Left kidney (tissue), 8 donors: ENCODE data around the gene RBM5. TPM values are rescaled to one million over a fixed set of nuclear protein-coding genes. Genes with fewer than 3 reads are reported as not detected.
A peak's percentile ranks its signal among the peaks of the same experiment; 100 is the strongest.
"Not testable (repeated sequence)": the region's sequence is repeated elsewhere in the genome, so short reads cannot be mapped to it uniquely, and the experiment has no call there.

Source experiments
- DNase-seq: peaks from one replicate; pipeline ENCODE4 v3.0.0-alpha.2; 2013
- long read RNA-seq, 8 donors: transcript quantifications; one replicate each; lab custom pipeline, GENCODE V29; 2026
- polyA plus RNA-seq: library from polyadenylated mRNA; unstranded; fragments of 120-200 nt; gene quantifications from one replicate; pipeline ENCODE4 v1.2.1, GENCODE V29; 2013; ENCODE audit not compliant: insufficient read length

RBM5 gene
- 401 TPM for polyA plus RNA-seq
- long read RNA-seq, donor 1, transcript RBM5-214 (5 exons, 2,716 nt): major isoform, 10 of 75 reads
- long read RNA-seq, donor 1, partial matches to known transcripts: 52 of 75 reads
- long read RNA-seq, donor 1, other reads (novel, unspliced or antisense): 5 of 75 reads
- long read RNA-seq, donor 2, transcript RBM5-214 (5 exons, 2,716 nt): major isoform, 16 of 63 reads
- long read RNA-seq, donor 2, partial matches to known transcripts: 30 of 63 reads
- long read RNA-seq, donor 2, other reads (novel, unspliced or antisense): 5 of 63 reads
- long read RNA-seq, donor 3, transcript RBM5-214 (5 exons, 2,716 nt): major isoform, 14 of 40 reads
- long read RNA-seq, donor 3, partial matches to known transcripts: 21 of 40 reads
- long read RNA-seq, donor 3, other reads (novel, unspliced or antisense): 0 of 40 reads
- long read RNA-seq, donor 4, partial matches to known transcripts: 15 of 19 reads
- long read RNA-seq, donor 4, other reads (novel, unspliced or antisense): 0 of 19 reads
- long read RNA-seq, donor 5, transcript RBM5-214 (5 exons, 2,716 nt): major isoform, 17 of 68 reads
- long read RNA-seq, donor 5, transcript RBM5-201 (25 exons, 3,188 nt): minor isoform, 5 of 68 reads
- long read RNA-seq, donor 5, partial matches to known transcripts: 41 of 68 reads
- long read RNA-seq, donor 5, other reads (novel, unspliced or antisense): 0 of 68 reads
- long read RNA-seq, donor 6, transcript RBM5-214 (5 exons, 2,716 nt): major isoform, 10 of 51 reads
- long read RNA-seq, donor 6, partial matches to known transcripts: 35 of 51 reads
- long read RNA-seq, donor 6, other reads (novel, unspliced or antisense): 0 of 51 reads
- long read RNA-seq, donor 7, transcript RBM5-214 (5 exons, 2,716 nt): major isoform, 23 of 146 reads
- long read RNA-seq, donor 7, partial matches to known transcripts: 109 of 146 reads
- long read RNA-seq, donor 7, other reads (novel, unspliced or antisense): 5 of 146 reads
- long read RNA-seq, donor 8, transcript RBM5-214 (5 exons, 2,716 nt): major isoform, 10 of 40 reads
- long read RNA-seq, donor 8, partial matches to known transcripts: 23 of 40 reads
- long read RNA-seq, donor 8, other reads (novel, unspliced or antisense): 0 of 40 reads

DNA sequence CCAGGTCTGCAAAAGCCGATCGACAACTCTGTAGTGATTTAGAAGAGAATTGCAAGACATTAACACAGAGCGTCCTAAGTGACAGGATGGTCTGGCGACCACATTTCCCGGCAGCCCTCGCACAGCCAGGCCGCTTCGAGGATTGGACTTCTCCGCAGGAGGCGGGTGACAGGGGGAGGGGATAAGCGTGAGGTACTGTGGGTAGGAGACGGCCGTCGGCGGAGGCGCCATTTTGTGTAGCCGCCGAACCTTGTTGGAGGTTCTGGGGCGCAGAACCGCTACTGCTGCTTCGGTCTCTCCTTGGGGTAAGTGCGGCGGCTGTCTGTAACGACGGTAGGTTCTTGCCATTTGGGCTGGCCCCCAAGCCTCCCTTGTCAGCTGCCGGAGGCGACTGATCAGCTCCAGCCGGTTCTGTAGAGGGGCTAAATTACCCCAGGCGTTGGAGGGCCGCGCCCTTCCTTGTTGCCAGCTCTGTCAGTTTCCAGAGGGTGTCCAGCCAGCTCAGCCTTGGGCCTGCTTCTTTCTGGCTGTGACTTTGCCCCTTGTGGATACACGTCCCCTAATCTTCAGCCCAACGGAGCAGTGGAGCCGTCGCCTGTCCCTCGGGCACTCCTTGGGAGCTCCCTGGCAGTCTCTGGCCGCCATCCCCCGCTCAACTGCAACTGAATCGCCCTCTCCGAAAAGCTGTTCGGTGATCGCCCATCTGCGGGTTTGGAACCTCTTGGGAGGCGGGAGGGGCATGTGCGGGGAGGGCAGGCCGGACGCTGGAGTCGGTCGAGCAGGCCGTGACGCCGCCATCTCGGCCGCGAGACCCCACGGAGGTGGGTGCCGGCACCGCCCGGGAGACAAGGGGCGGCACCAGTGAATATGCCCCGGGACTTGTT, at the start of gene RBM5:
Gene RBM5, plus strand, starts transcription at position 195 of the 884 bp plus-strand sequence. CDS start 1,516 bp downstream, outside the sequence.
- DNase-seq: peak; percentile 88

DNA sequence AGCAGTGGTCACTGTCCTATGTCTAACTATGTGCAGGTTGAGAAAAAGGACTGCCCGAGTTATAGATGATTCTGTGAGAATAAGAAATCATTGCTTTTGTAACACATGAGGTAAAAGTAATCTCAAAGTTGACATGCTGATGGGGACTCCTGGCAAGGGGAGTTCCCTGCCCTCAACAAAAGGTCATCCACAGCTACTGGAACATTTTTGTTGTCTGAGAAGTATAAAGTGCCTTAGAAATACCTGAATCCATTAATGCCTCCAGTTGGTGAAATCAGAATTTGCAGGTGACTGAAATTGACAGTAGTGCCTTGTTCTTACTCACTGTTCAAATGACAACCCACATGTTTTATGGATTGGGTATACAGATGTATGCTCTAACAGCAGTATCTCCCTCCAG, 43.7 kb upstream of the RBM5 start:
- no peak for DNase-seq

DNA sequence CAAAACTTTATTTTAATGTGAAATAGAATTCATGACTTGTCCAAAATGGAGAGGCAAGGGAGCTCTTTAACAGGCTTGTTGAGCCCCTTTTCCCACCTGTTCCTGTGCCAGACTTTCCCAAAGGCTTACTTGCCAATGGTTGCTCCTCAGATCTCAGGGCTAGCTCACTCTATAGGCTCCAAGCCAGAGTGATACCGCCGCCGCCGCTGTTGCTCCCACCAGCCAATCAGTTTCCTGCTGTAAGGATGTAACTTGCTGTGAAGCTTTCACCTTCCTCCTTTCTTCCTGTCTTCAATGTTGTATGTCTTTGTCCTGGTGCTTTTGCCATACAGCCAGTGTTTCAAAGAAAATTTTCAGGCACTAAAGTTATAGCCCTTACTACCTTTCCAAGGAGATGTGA, 41.3 kb upstream of the RBM5 start:
- no peak for DNase-seq

DNA sequence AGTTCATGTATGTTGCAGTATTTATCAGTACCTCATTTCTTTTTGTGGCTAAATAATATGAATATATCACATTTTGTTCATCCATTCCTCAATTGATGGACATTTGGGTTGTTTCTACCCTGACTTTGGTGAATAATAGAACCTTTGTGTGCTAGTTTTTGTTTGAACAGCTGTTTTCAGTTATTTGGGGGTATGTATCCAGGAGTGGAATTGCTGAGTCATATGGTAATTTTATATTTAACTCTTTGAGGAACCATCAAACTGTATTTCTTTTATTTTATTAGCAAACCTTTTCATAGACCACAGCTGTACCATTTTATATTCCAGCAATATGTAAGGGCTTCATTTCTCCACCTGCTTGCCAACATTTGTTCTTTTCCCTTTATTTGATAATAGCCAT, 38.4 kb upstream of the RBM5 start:
- DNase-seq: no peak

DNA sequence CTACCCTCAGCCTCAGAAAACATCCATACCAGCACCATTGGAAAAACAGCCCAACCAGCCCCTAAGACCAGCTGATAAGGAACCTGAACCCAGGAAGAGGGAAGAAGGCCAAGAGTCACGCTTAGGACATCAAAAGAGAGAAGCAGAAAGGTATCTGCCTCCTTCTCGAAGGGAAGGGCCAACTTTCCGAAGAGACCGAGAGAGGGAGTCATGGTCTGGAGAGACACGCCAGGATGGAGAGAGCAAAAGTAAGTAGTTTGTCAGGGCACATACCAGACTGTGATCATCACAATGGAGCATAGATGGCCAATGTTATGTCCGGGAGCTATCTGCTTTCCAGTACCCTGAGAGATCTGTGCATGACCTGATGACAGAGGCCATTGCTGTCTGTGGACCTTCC, 31.0 kb upstream of the RBM5 start:
- no peak for DNase-seq

DNA sequence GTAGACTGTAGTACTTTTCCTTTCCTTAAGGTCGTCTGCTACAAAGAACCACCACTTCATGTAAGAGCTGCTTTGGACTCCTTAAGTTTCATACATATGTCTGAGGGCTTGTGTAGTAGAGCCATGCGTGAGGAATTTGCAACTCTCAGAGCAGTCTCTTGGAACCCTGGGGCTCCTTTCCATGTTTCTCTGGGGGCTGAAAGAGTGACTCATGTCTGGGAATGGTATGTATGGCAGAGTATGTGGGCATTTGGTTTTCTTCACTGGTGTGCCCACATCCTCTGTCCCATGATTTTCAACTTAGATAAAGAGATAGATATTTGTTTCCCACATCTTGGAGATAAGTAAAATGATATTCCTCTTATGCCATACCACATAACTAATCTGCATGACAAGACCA, 20.6 kb upstream of the RBM5 start:
- no peak for DNase-seq

DNA sequence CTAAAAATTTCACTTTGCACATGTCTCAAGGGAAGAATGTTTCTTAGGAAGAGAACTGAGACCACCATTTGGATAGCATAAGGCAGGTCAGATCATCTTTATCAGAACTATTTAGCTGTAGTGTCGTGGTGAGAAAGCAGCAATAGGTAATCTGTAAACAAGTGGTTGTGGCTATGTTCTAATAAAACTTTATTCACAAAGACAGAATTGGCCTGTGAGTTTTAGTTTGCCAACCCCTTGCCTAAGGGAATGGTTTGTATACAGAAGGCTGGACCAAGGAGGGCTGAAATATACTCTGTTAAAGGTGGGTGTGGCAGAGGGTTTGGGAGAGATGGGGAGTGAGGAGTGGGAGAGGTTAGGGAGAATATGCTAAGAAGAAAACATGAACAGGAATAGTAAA, 10.6 kb upstream of the RBM5 start:
- DNase-seq: no peak

DNA sequence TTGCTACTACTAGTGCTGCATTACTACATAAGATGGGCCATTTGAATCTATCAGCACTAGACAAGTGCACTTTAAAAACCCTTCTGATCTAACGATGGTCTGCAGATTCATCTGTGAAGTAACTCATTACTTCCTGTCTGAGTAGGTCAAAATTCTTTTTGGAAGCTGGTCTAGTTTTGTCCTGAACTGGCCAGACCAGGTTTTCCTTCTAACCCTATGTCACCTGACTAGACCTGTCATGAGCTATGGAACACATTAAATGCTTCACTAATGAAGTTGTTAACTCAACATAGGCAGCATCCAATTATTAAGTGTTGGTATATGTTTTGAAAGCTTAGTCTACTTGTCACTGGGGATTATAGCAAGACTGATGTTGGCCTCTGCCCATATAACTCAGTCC, 10.1 kb upstream of the RBM5 start:
- no peak for DNase-seq

DNA sequence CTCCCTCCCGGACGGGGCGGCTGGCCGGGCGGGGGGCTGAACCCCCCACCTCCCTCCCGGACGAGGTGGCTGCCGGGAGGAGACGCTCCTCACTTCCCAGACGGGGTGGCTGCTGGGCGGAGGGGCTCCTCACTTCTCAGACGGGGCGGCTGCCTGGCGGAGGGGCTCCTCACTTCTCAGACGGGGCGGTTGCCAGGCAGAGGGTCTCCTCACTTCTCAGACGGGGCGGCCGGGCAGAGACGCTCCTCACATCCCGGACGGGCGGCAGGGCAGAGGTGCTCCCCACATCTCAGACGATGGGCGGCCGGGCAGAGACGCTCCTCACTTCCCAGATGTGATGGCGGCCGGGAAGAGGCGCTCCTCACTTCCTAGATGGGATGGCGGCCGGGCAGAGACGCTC, 3.8 kb upstream of the RBM5 start:
- DNase-seq: not testable (repeated sequence)

DNA sequence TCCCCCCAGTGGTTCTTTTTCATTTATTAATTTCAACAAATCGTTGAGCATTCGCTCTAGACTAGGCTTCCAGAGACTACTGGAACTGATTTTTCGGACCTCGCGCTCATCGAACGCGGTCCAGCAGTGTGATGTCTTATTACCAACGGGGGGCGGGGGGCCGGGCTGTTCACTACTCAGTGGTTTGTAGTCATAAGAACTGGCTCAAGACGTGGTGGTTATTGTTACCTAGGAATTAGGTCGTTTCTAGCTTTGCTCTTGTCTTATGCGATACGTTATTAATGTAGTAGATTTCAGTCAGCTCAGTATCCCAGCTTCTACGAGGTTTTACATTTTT, 858 bp downstream of the RBM5 start:
- peak; percentile 22 for DNase-seq

DNA sequence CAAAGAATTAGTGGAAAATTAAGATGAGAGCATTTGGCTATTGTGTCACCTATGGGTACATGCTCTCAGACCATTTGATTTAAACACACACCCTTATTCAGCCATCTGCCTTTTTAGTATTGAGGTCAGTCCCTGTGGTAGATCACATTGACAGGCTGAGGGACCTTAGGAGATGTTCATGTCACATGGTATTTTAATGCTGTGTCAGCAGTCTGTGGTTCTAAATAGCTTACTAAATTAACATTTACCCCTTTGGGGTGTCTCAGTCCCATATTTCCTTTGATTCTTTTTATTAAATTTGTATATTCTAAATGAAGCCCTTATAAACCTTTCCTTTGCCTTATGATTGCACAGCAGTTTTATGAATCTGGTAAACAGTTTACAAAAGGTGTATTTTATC, 2.3 kb downstream of the RBM5 start:
- no peak for DNase-seq

DNA sequence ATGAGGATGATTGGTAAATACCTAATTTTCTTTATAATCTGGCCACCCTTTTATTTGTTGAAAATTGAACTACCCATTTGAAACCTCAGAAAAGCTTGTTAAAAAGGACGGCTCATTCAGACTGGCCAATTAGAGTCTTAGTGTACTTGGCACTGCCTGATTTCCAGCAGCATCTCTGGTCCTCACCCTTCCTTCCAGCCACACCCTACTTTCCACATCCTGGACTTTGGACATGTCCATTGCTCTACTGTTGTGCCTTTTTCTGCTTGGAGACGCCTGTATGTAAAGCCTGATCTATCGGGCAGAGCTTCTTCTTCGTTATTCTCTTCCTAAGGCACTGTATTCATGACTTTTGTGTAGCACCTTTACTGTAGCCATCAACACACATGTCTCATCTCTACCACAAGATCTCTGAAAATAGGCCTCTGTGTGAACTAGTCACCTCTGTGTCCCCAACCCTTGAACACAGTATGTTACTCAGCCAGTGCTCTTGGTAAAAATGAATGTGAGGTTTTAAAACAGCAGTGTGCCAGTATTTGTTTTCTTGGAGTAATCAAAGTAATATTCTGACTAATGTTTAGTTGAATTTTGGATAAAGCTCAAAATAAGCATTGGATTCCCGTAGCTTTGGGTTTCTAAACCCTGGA, 6.8 kb downstream of the RBM5 start:
- DNase-seq: no peak

DNA sequence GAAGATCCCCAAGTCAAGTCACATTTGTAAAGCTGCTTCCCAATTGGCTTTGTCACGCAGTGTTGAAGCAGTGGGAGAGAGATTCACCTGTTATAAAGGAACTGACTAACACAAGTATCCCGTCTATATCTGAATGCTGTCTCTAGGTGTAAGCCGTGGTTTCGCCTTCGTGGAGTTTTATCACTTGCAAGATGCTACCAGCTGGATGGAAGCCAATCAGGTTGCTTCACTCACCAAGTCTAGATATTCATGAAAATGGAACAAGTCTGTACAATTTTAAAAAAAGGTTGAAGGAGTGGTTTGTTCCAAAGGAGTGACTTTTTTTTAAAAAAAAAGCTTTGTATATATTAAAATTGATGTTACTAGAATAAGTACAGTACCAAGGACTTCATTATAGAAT, 11.7 kb downstream of the RBM5 start:
- DNase-seq: no peak

DNA sequence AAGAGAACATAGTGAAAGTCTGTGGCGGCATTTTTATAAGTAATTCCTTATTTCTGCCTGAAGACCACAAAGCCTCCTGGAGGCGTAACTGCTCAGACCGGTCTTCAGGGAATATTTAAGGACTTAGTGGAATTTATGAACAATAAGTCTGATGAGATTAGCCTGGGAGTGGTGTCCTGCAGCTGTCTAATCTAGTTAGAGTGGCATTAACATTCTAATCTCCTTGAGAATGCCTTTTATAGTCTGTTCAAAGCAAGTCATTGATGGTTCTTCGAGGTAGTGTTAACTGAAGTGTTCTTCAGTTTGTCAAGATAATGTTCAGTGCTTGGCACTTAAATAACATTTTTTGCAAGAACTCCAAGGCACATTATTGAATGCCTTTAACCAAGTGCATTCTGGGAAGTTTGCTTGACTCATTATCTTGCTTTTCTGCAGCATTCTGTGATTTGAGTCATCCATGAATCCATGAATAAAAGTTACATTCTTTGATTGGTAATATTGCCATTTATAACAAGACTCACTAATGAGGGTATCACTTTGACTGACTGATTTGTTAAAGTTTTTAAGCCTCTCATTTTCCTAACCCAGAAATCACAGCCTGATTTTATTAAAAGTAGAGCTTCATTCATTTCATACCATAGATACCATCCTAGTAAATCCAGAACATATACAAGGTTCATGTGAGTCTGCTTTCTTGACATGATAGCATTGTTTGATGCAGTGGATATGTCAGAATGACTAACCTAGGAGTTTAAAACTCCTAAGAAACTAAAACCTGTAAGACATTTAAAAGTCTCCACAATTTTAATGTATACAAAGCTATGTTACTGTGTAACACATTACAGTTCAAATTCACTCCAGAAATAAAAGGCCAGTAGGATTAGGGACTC, 12.5 kb downstream of the RBM5 start:
- no peak for DNase-seq

DNA sequence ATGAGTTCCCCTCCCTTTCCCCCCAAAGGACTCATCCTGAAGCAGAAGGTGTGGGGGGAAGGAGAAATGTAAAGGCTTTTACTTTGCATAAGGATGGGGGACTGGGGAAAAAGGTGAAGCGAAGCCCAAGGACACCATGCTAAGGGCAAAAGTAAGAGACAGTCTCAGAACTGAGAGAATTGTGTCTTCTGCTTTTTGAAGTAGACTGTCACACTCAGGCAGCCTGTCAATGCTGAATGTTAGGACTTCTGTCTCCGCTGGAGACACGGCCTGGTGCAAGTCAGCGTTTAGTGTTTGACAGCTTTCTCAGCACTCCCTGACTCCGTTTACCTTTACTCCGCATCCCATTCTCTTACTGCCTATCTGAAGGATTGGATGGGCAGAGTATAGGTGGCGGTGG, 13.8 kb downstream of the RBM5 start:
- no peak for DNase-seq

DNA sequence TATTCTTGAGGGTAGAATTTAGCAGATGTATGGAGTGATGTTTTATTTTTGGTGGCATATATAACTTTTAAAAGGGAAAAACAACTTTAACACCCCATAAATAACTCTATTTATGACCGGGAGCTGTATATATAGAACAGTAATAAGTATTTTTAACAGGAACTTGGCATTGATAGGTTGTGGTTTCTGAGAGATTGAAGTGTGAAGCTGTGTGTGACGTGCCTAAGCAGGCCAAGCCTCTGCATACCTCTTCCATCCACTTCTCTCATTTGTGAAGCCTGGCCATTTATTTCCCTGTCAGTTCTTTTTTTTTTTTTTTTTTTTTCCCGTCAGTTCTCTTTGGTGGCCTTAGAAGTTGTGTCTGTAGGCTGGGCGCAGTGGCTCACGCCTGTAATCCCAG, 23.0 kb downstream of the RBM5 start:
- DNase-seq: no peak

DNA sequence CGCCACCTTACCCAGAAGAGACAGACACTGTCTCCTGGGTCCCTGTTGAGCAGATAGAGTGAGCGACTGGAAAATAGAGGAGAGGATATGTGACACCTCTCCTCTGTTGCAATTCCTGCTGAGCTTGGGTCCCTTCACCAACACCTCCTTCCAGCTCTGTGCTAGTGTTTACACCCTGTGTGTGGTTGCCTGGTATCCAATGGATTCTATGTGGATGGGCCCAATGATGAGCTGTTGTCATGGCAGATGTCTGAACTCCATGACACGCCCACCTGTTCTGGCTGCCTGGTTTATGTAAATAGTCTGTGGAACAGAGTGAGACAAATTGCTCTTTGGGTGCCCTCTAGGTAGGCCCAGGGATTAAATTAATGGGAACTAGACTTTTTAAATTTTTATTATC, 23.7 kb downstream of the RBM5 start:
- no peak for DNase-seq

DNA sequence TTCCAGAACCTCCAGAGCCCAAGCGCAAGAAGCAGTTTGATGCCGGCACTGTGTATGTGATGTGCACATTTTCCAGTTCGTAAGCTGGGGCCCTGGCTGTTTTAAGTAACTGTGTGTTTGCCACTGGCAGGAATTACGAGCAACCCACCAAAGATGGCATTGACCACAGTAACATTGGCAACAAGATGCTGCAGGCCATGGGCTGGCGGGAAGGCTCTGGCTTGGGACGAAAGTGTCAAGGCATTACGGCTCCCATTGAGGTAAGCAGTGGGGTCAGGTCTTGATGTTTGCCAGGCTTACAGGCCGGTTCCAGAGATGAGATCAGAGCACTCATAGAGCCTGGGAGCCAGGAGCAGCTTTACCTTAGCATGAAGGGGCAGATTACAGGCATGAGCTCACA, 28.4 kb downstream of the RBM5 start:
- no peak for DNase-seq

DNA sequence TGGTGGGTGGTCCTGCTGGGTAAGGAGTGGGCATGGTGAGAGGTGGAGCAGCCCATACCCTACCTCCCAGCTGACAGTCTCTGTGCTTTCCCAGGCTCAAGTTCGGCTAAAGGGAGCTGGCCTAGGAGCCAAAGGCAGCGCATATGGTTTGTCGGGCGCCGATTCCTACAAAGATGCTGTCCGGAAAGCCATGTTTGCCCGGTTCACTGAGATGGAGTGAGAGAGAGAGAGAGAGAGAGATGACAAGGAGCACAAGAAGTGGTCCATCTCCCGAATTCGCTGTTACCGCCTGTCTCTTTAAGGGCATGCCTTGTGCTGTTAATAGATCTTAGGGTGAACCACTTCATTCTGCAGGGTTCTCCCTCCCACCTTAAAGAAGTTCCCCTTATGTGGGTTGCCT, 29.5 kb downstream of the RBM5 start:
- DNase-seq: no peak

DNA sequence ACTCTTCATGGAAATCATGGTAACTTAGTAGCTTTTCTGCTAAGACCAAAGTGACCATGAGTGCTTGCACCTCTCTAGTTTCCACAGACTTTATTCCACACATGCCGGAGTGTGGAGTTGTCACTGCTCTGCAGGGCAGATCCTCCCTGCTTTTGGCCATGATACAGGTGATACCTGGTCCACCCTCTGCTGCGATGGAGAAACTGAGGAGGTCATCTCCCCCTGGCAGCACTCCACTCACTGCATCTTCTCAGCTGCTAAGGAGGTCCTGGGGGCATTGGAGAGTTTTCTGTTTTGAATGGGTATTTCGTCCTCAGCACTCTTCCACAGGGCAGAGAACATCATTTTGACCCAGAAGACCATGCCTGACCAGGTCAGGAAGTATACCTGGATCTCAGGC, 31.1 kb downstream of the RBM5 start:
- no peak for DNase-seq
